ENCODE measurements around the gene PHPT1. TPM values are rescaled to one million over a fixed set of nuclear protein-coding genes. Genes with fewer than 3 reads are reported as not detected.

PHPT1 gene
- total and polyA plus RNA-seq, 2 of the 13 experiments (the other 11 are each of a cell fraction or from before 2014, with no cell fraction given), result 189 to 192 TPM

GRCh38 chr9:136882109-136882946 is 33.1 kb downstream of the PHPT1 start (continued):
- no peak for TF ChIP-seq ZSCAN5A (CRISPR knock-in tag; IDR thresholded peaks at IDR 0.05; ENCODE audit: borderline replicate concordance)
- no peak for TF ChIP-seq CSRNP1 (CRISPR knock-in tag; IDR thresholded peaks at IDR 0.05)
- no peak for TF ChIP-seq TEAD2 (CRISPR knock-in tag; IDR thresholded peaks at IDR 0.05)
- no peak for TF ChIP-seq NR3C1 (CRISPR knock-in tag; IDR thresholded peaks at IDR 0.05)
- TF ChIP-seq BCL3 (CRISPR knock-in tag; IDR thresholded peaks at IDR 0.05), result peak; percentile 65
- no peak for TF ChIP-seq ATM (IDR thresholded peaks at IDR 0.05; ENCODE audit: borderline replicate concordance)
- no peak for TF ChIP-seq ZNF451 (CRISPR knock-in tag; IDR thresholded peaks at IDR 0.05)
- no peak for TF ChIP-seq BCLAF1 (IDR thresholded peaks at IDR 0.05)
- no peak for TF ChIP-seq CCAR2 (optimal IDR thresholded peaks at IDR 0.05; ENCODE audit: low read depth, low read length)
- TF ChIP-seq ZHX2 (IDR thresholded peaks at IDR 0.05; ENCODE audit: low read depth), result peak; percentile 74; the same call in 1 of the 2 replicates
- no peak for TF ChIP-seq ZHX2 (CRISPR knock-in tag; IDR thresholded peaks at IDR 0.05; ENCODE audit: borderline replicate concordance)
- TF ChIP-seq KAT8 (CRISPR knock-in tag; IDR thresholded peaks at IDR 0.05), result peak; percentile 76
- peak; percentile 90 for TF ChIP-seq ZFX (CRISPR knock-in tag; IDR thresholded peaks at IDR 0.05; ENCODE audit: low read depth)

All from HepG2 (cell line).